Liver (tissue), 9 donors: Measurements from ENCODE around the gene PRORP. TPM values are rescaled to one million over a fixed set of nuclear protein-coding genes. Genes with fewer than 3 reads are reported as not detected.

Experiments
- DNase-seq: peaks from one replicate; pipeline ENCODE4 v3.0.0-alpha.2; 2017; ENCODE audit warnings: low spot score
- H3K27ac ChIP-seq, 2 donors: one replicate each; pipeline ENCODE4 v1.7.0; 2013; ENCODE audit warnings: inconsistent platforms in 2 of 2, low read length in 2 of 2, control low read depth in 1 of 2, low read depth in 1 of 2, mild to moderate bottlenecking in 1 of 2
- H3K27me3 ChIP-seq, 4 donors: one replicate each; pipeline versions ENCODE4 v1.6.1 to v1.7.0; 2013; ENCODE audit warnings: low read length in 3 of 4, inconsistent platforms in 1 of 4, mild to moderate bottlenecking in 1 of 4, moderate library complexity in 1 of 4; ENCODE audit not compliant: control insufficient read depth in 4 of 4, insufficient read depth in 4 of 4
- H3K36me3 ChIP-seq, 4 donors: one replicate each; pipeline versions ENCODE4 v1.6.1 to v1.7.0; 2013; ENCODE audit warnings: low read length in 3 of 4, mild to moderate bottlenecking in 3 of 4, low read depth in 1 of 4, moderate library complexity in 1 of 4; ENCODE audit not compliant: control insufficient read depth in 4 of 4, insufficient read depth in 3 of 4
- H3K4me1 ChIP-seq, 4 donors: one replicate each; pipeline versions ENCODE4 v1.6.1 to v1.7.0; 2013; ENCODE audit warnings: low read length in 3 of 4, mild to moderate bottlenecking in 3 of 4, moderate library complexity in 1 of 4; ENCODE audit not compliant: control insufficient read depth in 4 of 4, insufficient read depth in 4 of 4
- H3K4me3 ChIP-seq, 3 donors: one replicate each; pipeline versions ENCODE4 v1.6.1 to v1.7.0; 2013; ENCODE audit warnings: low read length in 3 of 3, control low read depth in 1 of 3, low read depth in 1 of 3, mild to moderate bottlenecking in 1 of 3
- H3K9ac ChIP-seq, 2 donors: one replicate each; pipeline ENCODE4 v1.7.0; 2013; ENCODE audit warnings: low read length in 2 of 2, mild to moderate bottlenecking in 2 of 2, moderate library complexity in 2 of 2, control low read depth in 1 of 2, low read depth in 1 of 2
- H3K9me3 ChIP-seq, 4 donors: one replicate each; pipeline versions ENCODE4 v1.6.1 to v1.7.0; 2013; ENCODE audit warnings: low read length in 3 of 4; ENCODE audit not compliant: control insufficient read depth in 4 of 4
- EGR1 ChIP-seq, 2 donors: IDR thresholded peaks; 2 replicates each; pipeline ENCODE4 v1.6.1; 2016 to 2018; ENCODE audit warnings: antibody characterized with exemption in 2 of 2, low read depth in 2 of 2
- FOXA1 ChIP-seq: IDR thresholded peaks from 2 replicates; pipeline ENCODE4 v1.6.1; 2016; ENCODE audit warnings: antibody characterized with exemption
- FOXA2 ChIP-seq: IDR thresholded peaks from 2 replicates; pipeline ENCODE4 v1.6.1; 2016; ENCODE audit warnings: antibody characterized with exemption
- GABPA ChIP-seq, 2 donors: IDR thresholded peaks in 1 of 2; conservative IDR thresholded peaks in 1 of 2; 2 replicates each; pipeline ENCODE4 v1.6.1; 2016; ENCODE audit warnings: antibody characterized with exemption in 2 of 2, mild to moderate bottlenecking in 1 of 2, moderate library complexity in 1 of 2
- HNF4A ChIP-seq, 2 donors: conservative IDR thresholded peaks; 2 replicates each; pipeline ENCODE4 v1.6.1; 2016; ENCODE audit warnings: antibody characterized with exemption in 2 of 2, mild to moderate bottlenecking in 2 of 2
- HNF4G ChIP-seq: IDR thresholded peaks from 2 replicates; pipeline ENCODE4 v1.6.1; 2016; ENCODE audit warnings: antibody characterized with exemption
- JUND ChIP-seq, 2 donors: IDR thresholded peaks; 2 replicates each; pipeline ENCODE4 v1.6.1; 2016; ENCODE audit warnings: antibody characterized with exemption in 2 of 2
- NR2F2 ChIP-seq: IDR thresholded peaks from 2 replicates; pipeline ENCODE4 v1.6.1; 2016; ENCODE audit warnings: antibody characterized with exemption
- RAD21 ChIP-seq, 2 donors: IDR thresholded peaks; 2 replicates each; pipeline ENCODE4 v1.6.1; 2016; ENCODE audit warnings: antibody characterized with exemption in 2 of 2, mild to moderate bottlenecking in 2 of 2
- RXRA ChIP-seq, 2 donors: IDR thresholded peaks; 2 replicates each; pipeline ENCODE4 v1.6.1; 2017 to 2018; ENCODE audit warnings: antibody characterized with exemption in 2 of 2, mild to moderate bottlenecking in 1 of 2
- SP1 ChIP-seq: IDR thresholded peaks from 2 replicates; pipeline ENCODE4 v1.6.1; 2018; ENCODE audit warnings: antibody characterized with exemption, mild to moderate bottlenecking
- TAF1 ChIP-seq: conservative IDR thresholded peaks from 2 replicates; pipeline ENCODE4 v1.6.1; 2016; ENCODE audit warnings: antibody characterized with exemption, mild to moderate bottlenecking
- YY1 ChIP-seq: IDR thresholded peaks from 2 replicates; pipeline ENCODE4 v1.6.1; 2016; ENCODE audit warnings: antibody characterized with exemption, mild to moderate bottlenecking
- WGBS: extraction: QIAGEN DNeasy Blood & Tissue Kit; methylation state at CpG from one replicate; pipeline ENCODE4 v1.1.7; 2013; 5-methylcytosine and 5-hydroxymethylcytosine counted together
- polyA plus RNA-seq, 2 donors: library from polyadenylated mRNA; stranded (reverse) in 1 of 2; unstranded in 1 of 2; fragments of 200-250 nt in 1 of 2; fragments of >200 nt in 1 of 2; fragmentation: Nextera tagmentation in 1 of 2; extraction: Ambion mirVana in 1 of 2; gene quantifications; one replicate each; pipeline versions ENCODE4 v1.2.1 to v1.2.3, GENCODE V29; 2013 to 2015
- total RNA-seq, 2 donors: library from RNA; depleted of rRNA; stranded (reverse); fragments of >200 nt; gene quantifications; one replicate each; pipeline ENCODE4 v1.2.3, GENCODE V29; 2014
- TF ChIP-seq, protein P1 (sequence below): fragments of 150-350 bp; IDR thresholded peaks from 2 replicates; pipeline ENCODE4 v1.5.1; 2017; ENCODE audit warnings: improper control_type of control experiment, low read depth, low read length; ENCODE audit not compliant: missing input control
- TF ChIP-seq, protein P2 (sequence below): IDR thresholded peaks from 2 replicates; pipeline ENCODE4 v1.6.1; 2016; ENCODE audit warnings: antibody characterized with exemption
- TF ChIP-seq, protein P3 (sequence below): IDR thresholded peaks from 2 replicates; pipeline ENCODE4 v1.6.1; 2016; ENCODE audit warnings: antibody characterized with exemption
- TF ChIP-seq, protein P4 (sequence below): IDR thresholded peaks from 2 replicates; pipeline ENCODE4 v1.6.1; 2016; ENCODE audit warnings: antibody characterized with exemption, mild to moderate bottlenecking
- TF ChIP-seq, protein P5 (sequence below): IDR thresholded peaks from 2 replicates; pipeline ENCODE4 v1.6.1; 2016; ENCODE audit warnings: antibody characterized with exemption
- donor health status: healthy.
- donor health status: healthy.
- donor health status: healthy.
- donor health status: healthy.
- donor health status: healthy.

Gene PRORP
- total and polyA plus RNA-seq, 4 donors = 11.3 to 19.1 (median 14.4) TPM

DNA sequence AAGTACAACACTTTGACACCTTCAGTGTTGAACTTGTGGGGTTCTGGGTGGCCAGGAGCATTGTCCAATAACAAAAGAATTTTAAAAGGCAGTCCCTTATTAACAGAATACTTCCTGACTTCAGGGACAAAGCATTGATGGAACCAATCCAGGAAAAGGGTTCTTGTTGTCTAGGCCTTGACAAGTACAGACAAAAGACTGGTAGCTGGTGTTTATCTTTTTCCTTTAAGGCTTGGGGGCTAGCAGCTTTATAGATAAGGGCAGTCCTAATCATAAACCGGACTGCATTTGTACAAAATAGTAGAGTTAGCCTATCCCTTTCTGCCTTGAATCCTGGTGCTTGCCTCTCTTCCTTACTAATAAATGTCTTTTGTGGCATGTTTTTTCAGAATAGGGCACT lies 48.9 kb upstream of the PRORP start:
- WGBS = 87% methylated on average over 1 of the region's 1 CpG
- peaks cover 4 to 7% (median 5%) of the 10 kb centered on the region in 4 donors for H3K4me1 ChIP-seq
- H3K9ac ChIP-seq = no peak overlapping the region
- DNase-seq = no peak
- no peak overlapping the region for H3K27ac ChIP-seq
- peaks cover 1 to 15% (median 9%) of the 10 kb centered on the region in 4 donors for H3K36me3 ChIP-seq
- no peaks in the 10 kb centered on the region for H3K27me3 ChIP-seq
- TF ChIP-seq SP1 (no peak), RXRA (IDR thresholded peaks at IDR 0.05) (no peak), FOXA1 (no peak), EGR1 (IDR thresholded peaks at IDR 0.05; ENCODE audit: low read depth in 2 of 2) (no peak), YY1 (no peak), GABPA (IDR thresholded peaks at IDR 0.05 in 1 of 2, conservative IDR thresholded peaks at IDR 0.05 in 1 of 2) (no peak), HNF4A (conservative IDR thresholded peaks at IDR 0.05) (no peak)
- TF ChIP-seq, protein P1, sequence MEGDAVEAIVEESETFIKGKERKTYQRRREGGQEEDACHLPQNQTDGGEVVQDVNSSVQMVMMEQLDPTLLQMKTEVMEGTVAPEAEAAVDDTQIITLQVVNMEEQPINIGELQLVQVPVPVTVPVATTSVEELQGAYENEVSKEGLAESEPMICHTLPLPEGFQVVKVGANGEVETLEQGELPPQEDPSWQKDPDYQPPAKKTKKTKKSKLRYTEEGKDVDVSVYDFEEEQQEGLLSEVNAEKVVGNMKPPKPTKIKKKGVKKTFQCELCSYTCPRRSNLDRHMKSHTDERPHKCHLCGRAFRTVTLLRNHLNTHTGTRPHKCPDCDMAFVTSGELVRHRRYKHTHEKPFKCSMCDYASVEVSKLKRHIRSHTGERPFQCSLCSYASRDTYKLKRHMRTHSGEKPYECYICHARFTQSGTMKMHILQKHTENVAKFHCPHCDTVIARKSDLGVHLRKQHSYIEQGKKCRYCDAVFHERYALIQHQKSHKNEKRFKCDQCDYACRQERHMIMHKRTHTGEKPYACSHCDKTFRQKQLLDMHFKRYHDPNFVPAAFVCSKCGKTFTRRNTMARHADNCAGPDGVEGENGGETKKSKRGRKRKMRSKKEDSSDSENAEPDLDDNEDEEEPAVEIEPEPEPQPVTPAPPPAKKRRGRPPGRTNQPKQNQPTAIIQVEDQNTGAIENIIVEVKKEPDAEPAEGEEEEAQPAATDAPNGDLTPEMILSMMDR = no peak
- TF ChIP-seq, protein P2, sequence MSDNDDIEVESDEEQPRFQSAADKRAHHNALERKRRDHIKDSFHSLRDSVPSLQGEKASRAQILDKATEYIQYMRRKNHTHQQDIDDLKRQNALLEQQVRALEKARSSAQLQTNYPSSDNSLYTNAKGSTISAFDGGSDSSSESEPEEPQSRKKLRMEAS = no peak
- TF ChIP-seq, protein P3, sequence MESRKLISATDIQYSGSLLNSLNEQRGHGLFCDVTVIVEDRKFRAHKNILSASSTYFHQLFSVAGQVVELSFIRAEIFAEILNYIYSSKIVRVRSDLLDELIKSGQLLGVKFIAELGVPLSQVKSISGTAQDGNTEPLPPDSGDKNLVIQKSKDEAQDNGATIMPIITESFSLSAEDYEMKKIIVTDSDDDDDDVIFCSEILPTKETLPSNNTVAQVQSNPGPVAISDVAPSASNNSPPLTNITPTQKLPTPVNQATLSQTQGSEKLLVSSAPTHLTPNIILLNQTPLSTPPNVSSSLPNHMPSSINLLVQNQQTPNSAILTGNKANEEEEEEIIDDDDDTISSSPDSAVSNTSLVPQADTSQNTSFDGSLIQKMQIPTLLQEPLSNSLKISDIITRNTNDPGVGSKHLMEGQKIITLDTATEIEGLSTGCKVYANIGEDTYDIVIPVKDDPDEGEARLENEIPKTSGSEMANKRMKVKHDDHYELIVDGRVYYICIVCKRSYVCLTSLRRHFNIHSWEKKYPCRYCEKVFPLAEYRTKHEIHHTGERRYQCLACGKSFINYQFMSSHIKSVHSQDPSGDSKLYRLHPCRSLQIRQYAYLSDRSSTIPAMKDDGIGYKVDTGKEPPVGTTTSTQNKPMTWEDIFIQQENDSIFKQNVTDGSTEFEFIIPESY = no peak
- TF ChIP-seq, protein P4, sequence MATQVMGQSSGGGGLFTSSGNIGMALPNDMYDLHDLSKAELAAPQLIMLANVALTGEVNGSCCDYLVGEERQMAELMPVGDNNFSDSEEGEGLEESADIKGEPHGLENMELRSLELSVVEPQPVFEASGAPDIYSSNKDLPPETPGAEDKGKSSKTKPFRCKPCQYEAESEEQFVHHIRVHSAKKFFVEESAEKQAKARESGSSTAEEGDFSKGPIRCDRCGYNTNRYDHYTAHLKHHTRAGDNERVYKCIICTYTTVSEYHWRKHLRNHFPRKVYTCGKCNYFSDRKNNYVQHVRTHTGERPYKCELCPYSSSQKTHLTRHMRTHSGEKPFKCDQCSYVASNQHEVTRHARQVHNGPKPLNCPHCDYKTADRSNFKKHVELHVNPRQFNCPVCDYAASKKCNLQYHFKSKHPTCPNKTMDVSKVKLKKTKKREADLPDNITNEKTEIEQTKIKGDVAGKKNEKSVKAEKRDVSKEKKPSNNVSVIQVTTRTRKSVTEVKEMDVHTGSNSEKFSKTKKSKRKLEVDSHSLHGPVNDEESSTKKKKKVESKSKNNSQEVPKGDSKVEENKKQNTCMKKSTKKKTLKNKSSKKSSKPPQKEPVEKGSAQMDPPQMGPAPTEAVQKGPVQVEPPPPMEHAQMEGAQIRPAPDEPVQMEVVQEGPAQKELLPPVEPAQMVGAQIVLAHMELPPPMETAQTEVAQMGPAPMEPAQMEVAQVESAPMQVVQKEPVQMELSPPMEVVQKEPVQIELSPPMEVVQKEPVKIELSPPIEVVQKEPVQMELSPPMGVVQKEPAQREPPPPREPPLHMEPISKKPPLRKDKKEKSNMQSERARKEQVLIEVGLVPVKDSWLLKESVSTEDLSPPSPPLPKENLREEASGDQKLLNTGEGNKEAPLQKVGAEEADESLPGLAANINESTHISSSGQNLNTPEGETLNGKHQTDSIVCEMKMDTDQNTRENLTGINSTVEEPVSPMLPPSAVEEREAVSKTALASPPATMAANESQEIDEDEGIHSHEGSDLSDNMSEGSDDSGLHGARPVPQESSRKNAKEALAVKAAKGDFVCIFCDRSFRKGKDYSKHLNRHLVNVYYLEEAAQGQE = no peak
- no peaks in the 10 kb centered on the region for H3K9me3 ChIP-seq
- no peak overlapping the region for H3K4me3 ChIP-seq

DNA sequence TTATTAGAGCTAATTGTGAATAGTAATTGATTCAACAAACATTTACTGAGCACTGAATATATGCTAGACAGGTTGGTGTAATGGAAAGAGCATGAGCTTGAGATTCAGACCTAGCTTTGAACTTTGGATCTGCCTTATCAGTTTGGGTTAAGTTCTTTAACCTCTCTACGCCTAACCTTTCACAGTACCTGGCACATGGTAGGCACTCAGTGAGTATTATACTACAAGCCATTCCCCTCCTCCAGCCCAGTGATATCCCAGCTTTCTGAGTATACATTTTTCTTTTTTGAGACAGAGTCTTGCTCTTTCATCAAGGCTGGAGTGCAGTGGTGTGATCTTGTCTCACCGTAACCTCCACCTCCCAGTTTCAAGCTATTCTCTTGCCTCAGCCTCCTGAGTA lies 44.3 kb upstream of the PRORP start:
- Histone ChIP-seq H3K4me3 (no peak overlapping the region), H3K9me3 (no peaks in the 10 kb centered on the region), H3K36me3 (peaks cover 0 to 16% (median 5%) of the 10 kb centered on the region in 4 donors), H3K27me3 (no peaks in the 10 kb centered on the region), H3K9ac (no peak overlapping the region), H3K27ac (peak overlapping the region; percentile 62 to 71), H3K4me1 (peaks cover 7 to 17% (median 15%) of the 10 kb centered on the region in 4 donors)
- no peak for DNase-seq
- 37% methylated on average over 2 of the region's 2 CpGs for WGBS
- TF ChIP-seq, protein P5, sequence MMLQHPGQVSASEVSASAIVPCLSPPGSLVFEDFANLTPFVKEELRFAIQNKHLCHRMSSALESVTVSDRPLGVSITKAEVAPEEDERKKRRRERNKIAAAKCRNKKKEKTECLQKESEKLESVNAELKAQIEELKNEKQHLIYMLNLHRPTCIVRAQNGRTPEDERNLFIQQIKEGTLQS = no peak
- TF ChIP-seq RXRA (IDR thresholded peaks at IDR 0.05) (peak; percentile 99), FOXA1 (peak; percentile 73), JUND (IDR thresholded peaks at IDR 0.05) (peak; percentile 80 to 83), GABPA (IDR thresholded peaks at IDR 0.05 in 1 of 2, conservative IDR thresholded peaks at IDR 0.05 in 1 of 2) (peak in 1 of 2 donors; percentile 71), FOXA2 (peak; percentile 38), NR2F2 (peak; percentile 65), YY1 (peak; percentile 66), HNF4G (peak; percentile 91), TAF1 (peak; percentile 27), RAD21 (IDR thresholded peaks at IDR 0.05) (peak; percentile 51 to 63), SP1 (peak; percentile 99), EGR1 (IDR thresholded peaks at IDR 0.05; ENCODE audit: low read depth in 2 of 2) (peak; percentile 33 to 89), HNF4A (conservative IDR thresholded peaks at IDR 0.05) (peak; percentile 97 to 98)
- TF ChIP-seq, protein P2 = peak; percentile 85
- TF ChIP-seq, protein P1 = no peak
- TF ChIP-seq, protein P3 = peak; percentile 72
